NCI-H2227 (cell line): ENCODE data around the gene LUZP2.

Experiments used
- DNase-seq: peaks from one replicate; lab custom pipeline; 2025; ENCODE audit not compliant: unreplicated experiment; lab: John Stamatoyannopoulos, UW

LUZP2 gene

GRCh38 chr11:24560324-24560723 lies 63.5 kb downstream of the LUZP2 start:
- no peak for DNase-seq

- DNase-seq = no peak
These were observed 70.5 kb downstream of the LUZP2 start for GRCh38 chr11:24567380-24567779.

GRCh38 chr11:24572376-24572775 lies 75.5 kb downstream of the LUZP2 start:
- DNase-seq = no peak

GRCh38 chr11:24574461-24574860 lies 77.6 kb downstream of the LUZP2 start:
- no peak for DNase-seq

- no peak for DNase-seq
These were observed 78.5 kb downstream of the LUZP2 start for GRCh38 chr11:24575392-24575791.

GRCh38 chr11:24585192-24585591 lies 88.3 kb downstream of the LUZP2 start:
- no peak for DNase-seq

GRCh38 chr11:24587635-24588034 lies 90.8 kb downstream of the LUZP2 start:
- DNase-seq = no peak

GRCh38 chr11:24588081-24588480 lies 91.2 kb downstream of the LUZP2 start:
- DNase-seq = peak; percentile 14

- DNase-seq = peak; percentile 14
These were observed 92.2 kb downstream of the LUZP2 start for GRCh38 chr11:24589064-24589463.

GRCh38 chr11:24591283-24591682 lies 94.4 kb downstream of the LUZP2 start:
- no peak for DNase-seq

- no peak for DNase-seq
These were observed 95.5 kb downstream of the LUZP2 start for GRCh38 chr11:24592360-24592759.

- no peak for DNase-seq
These were observed 96.5 kb downstream of the LUZP2 start for GRCh38 chr11:24593332-24593731.

GRCh38 chr11:24594401-24594800 lies 97.5 kb downstream of the LUZP2 start:
- DNase-seq = no peak

GRCh38 chr11:24598641-24599040 lies 101.8 kb downstream of the LUZP2 start:
- peak; percentile 55 for DNase-seq

- DNase-seq = no peak
These were observed 112.6 kb downstream of the LUZP2 start for GRCh38 chr11:24609192-24610119.

- DNase-seq = no peak
These were observed 118.8 kb downstream of the LUZP2 start for GRCh38 chr11:24615451-24616160.

- DNase-seq = no peak
These were observed 121.0 kb downstream of the LUZP2 start for GRCh38 chr11:24617856-24618255.

- no peak for DNase-seq
These were observed 123.0 kb downstream of the LUZP2 start for GRCh38 chr11:24619900-24620299.

GRCh38 chr11:24622262-24622661 lies 125.4 kb downstream of the LUZP2 start:
- DNase-seq = no peak

- DNase-seq = no peak
These were observed 126.3 kb downstream of the LUZP2 start for GRCh38 chr11:24623121-24623520.

- DNase-seq = no peak
These were observed 127.6 kb downstream of the LUZP2 start for GRCh38 chr11:24624432-24624831.

GRCh38 chr11:24625975-24626374 lies 129.1 kb downstream of the LUZP2 start:
- DNase-seq = no peak
